ENCODE measurements around the gene BAD. TPM values are rescaled to one million over a fixed set of nuclear protein-coding genes. Genes with fewer than 3 reads are reported as not detected.
A peak's percentile ranks its signal among the peaks of the same experiment; 100 is the strongest.

Gene BAD
- total RNA-seq, 1 experiment from 2014 or later: 34.7 TPM

GRCh38 chr11:64284962-64285884 lies 758 bp upstream of the BAD start, which contains the start of gene GPR137:
GPR137 (plus strand) TSS chr11:64285848; CDS start chr11:64286525, 677 bp downstream.
- ATAC-seq (peak; percentile 15), DNase-seq (ENCODE audit: low spot score) (peak; percentile 78)
- H3K36me3 Mint-ChIP-seq: peaks cover 12% of the 10 kb centered on the region
- no peak within 1 kb of the TSS; the same call in 1 of the 2 replicates for H3K27ac Mint-ChIP-seq
- no peaks in the 10 kb centered on the region for H3K9me3 Mint-ChIP-seq
- H3K27me3 Mint-ChIP-seq (ENCODE audit: low read depth): peaks cover 17% of the 10 kb centered on the region
- CTCF ChIA-PET: interaction anchor here (0.7 to 12.5 kb wide), 9 partner anchors 14 to 475 kb away, joined by 3 to 151 read pairs (median 6); partner anchors contain the start of genes ESRRA, PRDX5, PYGM and TRMT112
- H3K4me3 Mint-ChIP-seq: peak within 1 kb of the TSS; percentile 80
- peaks cover 8% of the 10 kb centered on the region for H3K4me1 Mint-ChIP-seq
- POLR2A ChIA-PET: interaction anchor here (0.9 to 2.3 kb wide), 4 partner anchors 14 to 56 kb away, joined by 3 to 7 read pairs (median 4); partner anchors contain the start of gene ESRRA
- 0 out of 2 replicates have a peak, but pooled peaks have one; percentile 12 for TF ChIP-seq FOXP4 (CRISPR knock-in tag; IDR thresholded peaks at IDR 0.05)
- TF ChIP-seq ZNF317 (CRISPR knock-in tag; IDR thresholded peaks at IDR 0.05; ENCODE audit: borderline replicate concordance, low read depth): no peak
- TF ChIP-seq ZNF423 (CRISPR knock-in tag; IDR thresholded peaks at IDR 0.05): no peak
- TF ChIP-seq ZMAT4 (CRISPR knock-in tag; IDR thresholded peaks at IDR 0.05): no peak
- no peak for TF ChIP-seq E2F4 (CRISPR knock-in tag; IDR thresholded peaks at IDR 0.05; ENCODE audit: borderline replicate concordance, low read depth)
- peak; percentile 32; the same call in 1 of the 2 replicates for TF ChIP-seq SP1 (CRISPR knock-in tag; conservative IDR thresholded peaks at IDR 0.05)
- TF ChIP-seq E2F5 (CRISPR knock-in tag; IDR thresholded peaks at IDR 0.05): no peak
- TF ChIP-seq FOXP1 (CRISPR knock-in tag; IDR thresholded peaks at IDR 0.05; ENCODE audit: borderline replicate concordance): no peak
- TF ChIP-seq JAZF1 (CRISPR knock-in tag; IDR thresholded peaks at IDR 0.05): no peak
- no peak for TF ChIP-seq ATF1 (CRISPR knock-in tag; IDR thresholded peaks at IDR 0.05)
- no peak for TF ChIP-seq ZBTB21 (CRISPR knock-in tag; IDR thresholded peaks at IDR 0.05; ENCODE audit: borderline replicate concordance)
- no peak for TF ChIP-seq ETV6 (CRISPR knock-in tag; IDR thresholded peaks at IDR 0.05)
- no peak for TF ChIP-seq RORB (CRISPR knock-in tag; IDR thresholded peaks at IDR 0.05)
- TF ChIP-seq ZNF671 (CRISPR knock-in tag; IDR thresholded peaks at IDR 0.05): no peak
- TF ChIP-seq NFE2L1 (CRISPR knock-in tag; IDR thresholded peaks at IDR 0.05): no peak
- no peak for TF ChIP-seq ZNF425 (CRISPR knock-in tag; conservative IDR thresholded peaks at IDR 0.05)
- TF ChIP-seq CBFB (CRISPR knock-in tag; IDR thresholded peaks at IDR 0.05; ENCODE audit: low read depth): no peak
- TF ChIP-seq HMGXB4 (CRISPR knock-in tag; IDR thresholded peaks at IDR 0.05): no peak; the same call in 1 of the 2 replicates
- 0 out of 2 replicates have a peak, but pooled peaks have one; percentile 44 for TF ChIP-seq CREM (CRISPR knock-in tag; IDR thresholded peaks at IDR 0.05)
- TF ChIP-seq EMX1 (CRISPR knock-in tag; IDR thresholded peaks at IDR 0.05): no peak
- TF ChIP-seq ZNF263 (CRISPR knock-in tag; IDR thresholded peaks at IDR 0.05; ENCODE audit: low read depth): no peak
- no peak for TF ChIP-seq SMAD4 (CRISPR knock-in tag; IDR thresholded peaks at IDR 0.05)
- no peak for TF ChIP-seq AFF4 (CRISPR knock-in tag; IDR thresholded peaks at IDR 0.05; ENCODE audit: borderline replicate concordance)
